Naive thymus-derived CD8-positive, alpha-beta T cell (primary cell): ENCODE results near the gene IGFBP6. TPM values are rescaled to one million over a fixed set of nuclear protein-coding genes. Genes with fewer than 3 reads are reported as not detected.

ENCODE experiments used
- ATAC-seq, 2 donors: fragments of 150-1000 bp; cut with Tn5 transposase in 1 of 2; sonication (Bioruptor Pico), chemical (Tn5 transposase) in 1 of 2; 1 replicate in 1 of 2; 2 replicates in 1 of 2; pipeline ENCODE4 v1.10.0; 2021; ENCODE audit warnings: mild to moderate bottlenecking in 2 of 2, moderate library complexity in 2 of 2
- POLR2A ChIA-PET: fragments of 350-600 bp; sonication (Branson Sonifier 250); formaldehyde crosslinking; loops from one replicate; lab custom pipeline; 2021; ENCODE audit warnings: antibody characterized with exemption; lab: Charles Lee
- DNase-seq, 10 donors: peaks; one replicate each; pipeline versions ENCODE4 v3.0.0 to v3.0.0-alpha.2; 2020 to 2022
- H3K27ac Mint-ChIP-seq, 10 donors: one replicate each; pipeline ENCODE4 v1.8.0; 2020 to 2022; ENCODE audit warnings: mild to moderate bottlenecking in 10 of 10, mixed read lengths in 10 of 10, moderate library complexity in 4 of 10, inconsistent platforms in 1 of 10
- H3K27me3 Mint-ChIP-seq, 5 donors: one replicate each; pipeline ENCODE4 v1.8.0; 2021 to 2022; ENCODE audit warnings: mixed read lengths in 5 of 5
- H3K36me3 Mint-ChIP-seq, 3 donors: one replicate each; pipeline ENCODE4 v1.8.0; 2020 to 2022; ENCODE audit warnings: mixed read lengths in 3 of 3, mild to moderate bottlenecking in 2 of 3, inconsistent platforms in 1 of 3
- H3K4me1 Mint-ChIP-seq, 4 donors: one replicate each; pipeline ENCODE4 v1.8.0; 2021 to 2022; ENCODE audit warnings: mixed read lengths in 4 of 4
- H3K4me3 Mint-ChIP-seq, 10 donors: one replicate each; pipeline ENCODE4 v1.8.0; 2020 to 2022; ENCODE audit warnings: mild to moderate bottlenecking in 10 of 10, mixed read lengths in 10 of 10, moderate library complexity in 6 of 10, inconsistent platforms in 1 of 10
- H3K9me3 Mint-ChIP-seq, 9 donors: one replicate each; pipeline ENCODE4 v1.8.0; 2020 to 2022; ENCODE audit warnings: mixed read lengths in 9 of 9, mild to moderate bottlenecking in 3 of 9, inconsistent platforms in 1 of 9, moderate library complexity in 1 of 9
- polyA plus RNA-seq, 3 donors: library from polyadenylated mRNA; unstranded; fragments of 300-500 nt; fragmentation: Illumina TruSeq; gene quantifications; one replicate each; pipeline ENCODE4 v1.2.3, GENCODE V29; 2021
- total RNA-seq, 8 experiments: library from RNA in 2 of 8; stranded (reverse) in 2 of 8; gene quantifications; one replicate each; pipeline ENCODE4 v1.2.3 and lab custom pipeline; 2021 to 2026

IGFBP6 gene
- total and polyA plus RNA-seq, 5 experiments from 2014 or later = 0.65 to 16.9 (median 12.2) TPM; not detected in 1

GRCh38 chr12:53076461-53076860 lies 21.0 kb upstream of the IGFBP6 start:
- POLR2A ChIA-PET = interaction anchor here (1.4 kb wide), 1 partner anchor 9 kb away, joined by 4 read pairs; no protein-coding TSS in a partner anchor
- peak overlapping the region in 5 of 10 donors; percentile 7 to 70 (median 51) for H3K27ac Mint-ChIP-seq
- peaks cover 28 to 75% (median 66%) of the 10 kb centered on the region in 4 donors for H3K4me1 Mint-ChIP-seq

GRCh38 chr12:53077030-53077429 lies 20.4 kb upstream of the IGFBP6 start:
- no peaks in the 10 kb centered on the region for H3K9me3 Mint-ChIP-seq
- H3K4me3 Mint-ChIP-seq = peak overlapping the region in 8 of 10 donors; percentile 31 to 95 (median 92)
- H3K27ac Mint-ChIP-seq = peak overlapping the region in 5 of 10 donors; percentile 7 to 60 (median 43)
- H3K4me1 Mint-ChIP-seq = peaks cover 26 to 70% (median 64%) of the 10 kb centered on the region in 4 donors
- peaks cover 0 to 55% (median 6%) of the 10 kb centered on the region in 3 donors for H3K36me3 Mint-ChIP-seq
- ATAC-seq (no peak), DNase-seq (no peak)
- no peaks in the 10 kb centered on the region for H3K27me3 Mint-ChIP-seq
- POLR2A ChIA-PET = interaction anchor here (1.4 kb wide), 1 partner anchor 9 kb away, joined by 4 read pairs; no protein-coding TSS in a partner anchor

More at GRCh38 chr12:53076461-53076860, 21.0 kb upstream of the IGFBP6 start:
- ATAC-seq (no peak), DNase-seq (no peak)
- H3K4me3 Mint-ChIP-seq = peak overlapping the region in 1 of 10 donors; percentile 14
- no peaks in the 10 kb centered on the region for H3K9me3 Mint-ChIP-seq
- peaks cover 0 to 60% (median 6%) of the 10 kb centered on the region in 3 donors for H3K36me3 Mint-ChIP-seq
- H3K27me3 Mint-ChIP-seq = no peaks in the 10 kb centered on the region

DNA sequence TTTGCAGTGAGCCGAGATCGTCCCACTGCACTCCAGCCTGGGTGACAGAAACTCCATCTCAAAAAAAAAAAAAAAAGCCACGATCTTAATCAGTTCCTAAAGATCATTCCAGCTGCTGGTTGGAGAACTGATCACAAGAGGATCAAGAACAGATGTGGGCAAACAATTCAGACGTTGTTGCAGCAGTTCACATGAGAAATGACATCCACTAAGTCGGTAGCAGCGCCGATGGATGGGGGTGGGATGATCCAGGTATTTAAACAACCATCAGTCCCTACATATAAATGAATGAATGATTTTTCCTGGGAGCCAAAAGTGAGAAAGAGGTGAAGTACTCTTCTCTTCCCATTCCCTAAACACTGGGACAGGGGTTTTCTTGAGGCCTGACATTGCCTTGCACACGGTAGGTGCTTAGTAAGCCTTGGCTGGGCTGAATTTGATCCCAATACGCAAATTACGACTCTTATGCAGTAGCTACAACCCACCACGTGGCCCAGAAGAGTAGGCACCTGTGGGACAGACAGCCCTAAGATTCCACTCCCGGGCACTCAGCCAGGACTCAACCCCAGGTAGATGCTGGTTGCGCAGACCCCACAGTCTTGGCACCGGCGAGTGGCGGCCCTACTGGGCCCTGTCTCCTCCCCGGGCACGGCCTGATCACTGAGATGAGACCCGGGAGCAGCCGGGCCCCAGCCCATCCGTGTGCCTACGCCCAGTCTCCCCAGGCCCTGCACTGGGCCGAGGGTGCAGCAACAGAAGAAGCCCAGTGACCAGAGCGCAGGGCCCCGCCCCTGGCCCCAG lies 18.8 kb upstream of the IGFBP6 start:
- peak overlapping the region; percentile 85 to 99 (median 94) for H3K4me3 Mint-ChIP-seq
- peaks cover 24 to 67% (median 54%) of the 10 kb centered on the region in 4 donors for H3K4me1 Mint-ChIP-seq
- peaks cover 0 to 39% (median 6%) of the 10 kb centered on the region in 3 donors for H3K36me3 Mint-ChIP-seq
- DNase-seq (peak in 9 of 10 donors; percentile 30 to 79 (median 58)), ATAC-seq (peak; percentile 53 to 62)
- H3K27me3 Mint-ChIP-seq = no peaks in the 10 kb centered on the region
- POLR2A ChIA-PET = interaction anchor here (0.6 to 4.4 kb wide), 21 partner anchors 10 to 547 kb away, joined by 3 to 58 read pairs (median 6); partner anchors contain the start of genes ATF7, CSAD, EIF4B and IGFBP6
- no peaks in the 10 kb centered on the region for H3K9me3 Mint-ChIP-seq
- H3K27ac Mint-ChIP-seq = peak overlapping the region; percentile 91 to 98 (median 97)

GRCh38 chr12:53079226-53080117 lies 18.0 kb upstream of the IGFBP6 start, which contains the start of gene SPRYD3:
Gene SPRYD3, minus strand, starts transcription at chr12:53079390. Its CDS starts 57 bp downstream, at chr12:53079333.
- POLR2A ChIA-PET = interaction anchor here (0.5 to 4.4 kb wide), 22 partner anchors 11 to 546 kb away, joined by 3 to 58 read pairs (median 6); partner anchors contain the start of genes ATF7, CSAD, EIF4B and IGFBP6
- Mint-ChIP-seq H3K36me3 (peaks cover 0 to 30% (median under 1%) of the 10 kb centered on the region in 3 donors), H3K9me3 (no peaks in the 10 kb centered on the region), H3K4me1 (peaks cover 20 to 59% (median 47%) of the 10 kb centered on the region in 4 donors), H3K27me3 (no peaks in the 10 kb centered on the region), H3K4me3 (peak within 1 kb of the TSS; percentile 85 to 99 (median 94)), H3K27ac (peak within 1 kb of the TSS; percentile 91 to 98 (median 97))
- ATAC-seq = peak; percentile 95 to 96
- peak; percentile 91 to 99 (median 97) for DNase-seq

- ATAC-seq (no peak), DNase-seq (no peak)
- no peak overlapping the region for H3K4me3 Mint-ChIP-seq
- H3K27ac Mint-ChIP-seq = no peak overlapping the region
- H3K36me3 Mint-ChIP-seq = no peaks in the 10 kb centered on the region
- peaks cover 6 to 30% (median 24%) of the 10 kb centered on the region in 4 donors for H3K4me1 Mint-ChIP-seq
- POLR2A ChIA-PET = no interaction called here
- H3K27me3 Mint-ChIP-seq = peaks cover 0 to 10% (median 0%) of the 10 kb centered on the region in 5 donors
- H3K9me3 Mint-ChIP-seq = no peaks in the 10 kb centered on the region
Measured at GRCh38 chr12:53082637-53083175, 14.8 kb upstream of the IGFBP6 start.

DNA sequence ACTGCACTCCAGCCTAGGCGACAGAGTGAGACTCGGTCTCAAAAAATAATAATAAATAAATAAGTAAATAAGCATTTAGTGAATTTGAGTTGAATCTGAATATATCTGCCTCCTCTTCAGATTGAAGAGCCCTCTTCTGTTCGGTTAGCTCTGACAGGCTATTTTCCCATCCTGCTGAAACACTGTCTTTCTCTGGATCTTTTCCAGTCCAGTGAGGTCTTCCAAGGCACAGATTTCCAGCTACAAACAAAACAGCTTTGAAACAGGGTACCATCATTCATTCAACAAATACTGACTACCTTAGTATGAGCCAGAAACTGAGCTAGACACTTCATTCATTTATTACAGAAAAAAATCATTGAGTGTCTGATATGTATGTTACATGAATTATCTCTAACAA lies 11.1 kb upstream of the IGFBP6 start:
- Mint-ChIP-seq H3K4me1 (peaks cover 0 to under 1% (median 0%) of the 10 kb centered on the region in 4 donors), H3K27me3 (peaks cover 0 to 10% (median 7%) of the 10 kb centered on the region in 5 donors), H3K36me3 (no peaks in the 10 kb centered on the region), H3K27ac (no peak overlapping the region), H3K9me3 (no peaks in the 10 kb centered on the region), H3K4me3 (no peak overlapping the region)
- POLR2A ChIA-PET = interaction anchor here (0.6 to 1.5 kb wide), 5 partner anchors 10 to 178 kb away, joined by 3 to 4 read pairs (median 3); partner anchors contain the start of gene SOAT2
- no peak for ATAC-seq
- DNase-seq = no peak

- Mint-ChIP-seq H3K36me3 (peaks cover 0 to 2% (median 0%) of the 10 kb centered on the region in 3 donors), H3K4me3 (no peak overlapping the region), H3K27me3 (peaks cover 0 to 10% (median 7%) of the 10 kb centered on the region in 5 donors), H3K27ac (no peak overlapping the region), H3K4me1 (peaks cover 6 to 8% (median 6%) of the 10 kb centered on the region in 4 donors), H3K9me3 (no peaks in the 10 kb centered on the region)
- DNase-seq (no peak), ATAC-seq (no peak)
- POLR2A ChIA-PET = interaction anchor here (0.6 to 1.6 kb wide), 3 partner anchors 13 to 162 kb away, joined by 4 to 6 read pairs (median 4); partner anchors contain the start of gene SOAT2
Measured at GRCh38 chr12:53090105-53090504, 7.4 kb upstream of the IGFBP6 start.

DNA sequence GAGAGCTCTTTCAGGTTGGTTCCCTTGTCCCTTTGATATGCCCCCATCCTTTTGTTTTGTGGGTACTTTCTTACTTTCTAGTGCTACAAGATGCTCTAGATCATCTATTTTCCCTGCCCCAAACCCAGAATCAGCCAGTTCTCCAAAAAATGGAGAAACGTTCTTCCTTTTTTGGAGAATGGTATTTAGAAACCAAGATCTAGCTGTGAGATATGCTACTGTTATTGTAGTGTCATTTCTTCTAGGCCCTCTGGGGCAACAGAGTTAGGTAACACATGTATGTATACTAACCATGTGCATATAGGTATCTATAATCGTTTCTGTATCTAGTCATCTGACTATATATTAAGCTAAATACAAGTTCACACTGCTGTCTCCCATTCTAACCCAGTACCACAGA lies 6.9 kb upstream of the IGFBP6 start:
- H3K27ac Mint-ChIP-seq = no peak overlapping the region
- H3K4me1 Mint-ChIP-seq = peaks cover 6 to 8% (median 6%) of the 10 kb centered on the region in 4 donors
- peaks cover 0 to 2% (median 0%) of the 10 kb centered on the region in 3 donors for H3K36me3 Mint-ChIP-seq
- POLR2A ChIA-PET = interaction anchor here (0.5 to 1.6 kb wide), 4 partner anchors 11 to 225 kb away, joined by 3 to 6 read pairs (median 4); partner anchors contain the start of genes SOAT2 and SPRYD3
- H3K9me3 Mint-ChIP-seq = no peaks in the 10 kb centered on the region
- DNase-seq = no peak
- no peak overlapping the region for H3K4me3 Mint-ChIP-seq
- no peak for ATAC-seq
- H3K27me3 Mint-ChIP-seq = peaks cover 0 to 10% (median 7%) of the 10 kb centered on the region in 5 donors

- H3K9me3 Mint-ChIP-seq = no peaks in the 10 kb centered on the region
- H3K4me1 Mint-ChIP-seq = peaks cover 7 to 14% (median 12%) of the 10 kb centered on the region in 4 donors
- peaks cover 0 to 2% (median 0%) of the 10 kb centered on the region in 3 donors for H3K36me3 Mint-ChIP-seq
- H3K27me3 Mint-ChIP-seq = peaks cover 0 to 9% (median 7%) of the 10 kb centered on the region in 5 donors
- ATAC-seq = no peak
- H3K4me3 Mint-ChIP-seq = no peak overlapping the region
- DNase-seq = no peak
- peak overlapping the region in 1 of 10 donors; percentile 4 for H3K27ac Mint-ChIP-seq
- POLR2A ChIA-PET = interaction anchor here (4.7 kb wide), 1 partner anchor 12 kb away, joined by 26 read pairs; the partner anchor contains the start of gene SPRYD3
Measured at GRCh38 chr12:53091756-53092155, 5.7 kb upstream of the IGFBP6 start.

- H3K4me3 Mint-ChIP-seq = no peak overlapping the region
- H3K9me3 Mint-ChIP-seq = no peaks in the 10 kb centered on the region
- peaks cover 0 to 2% (median 0%) of the 10 kb centered on the region in 3 donors for H3K36me3 Mint-ChIP-seq
- POLR2A ChIA-PET = interaction anchor here (0.7 to 4.7 kb wide), 4 partner anchors 9 to 42 kb away, joined by 3 to 26 read pairs (median 6); partner anchors contain the start of genes SOAT2 and SPRYD3
- peak overlapping the region in 2 of 10 donors; percentile 15 to 79 for H3K27ac Mint-ChIP-seq
- ATAC-seq (peak in 1 of 2 donors; percentile 18), DNase-seq (no peak)
- H3K4me1 Mint-ChIP-seq = peaks cover 21 to 35% (median 27%) of the 10 kb centered on the region in 4 donors
- peaks cover 0 to 3% (median 1%) of the 10 kb centered on the region in 5 donors for H3K27me3 Mint-ChIP-seq
Measured at GRCh38 chr12:53093777-53094393, 3.6 kb upstream of the IGFBP6 start.
